Stimulated activated CD4-positive, alpha-beta T cell treated with anti-CD3 and anti-CD28 coated beads, Interleukin-1b, Interleukin-23, amount 100 ng/mL, for 1 hour (primary cell): ENCODE results near the gene CASK.
"Not testable (repeated sequence)": the region's sequence is repeated elsewhere in the genome, so short reads cannot be mapped to it uniquely, and the experiment has no call there.

ENCODE experiments used
- DNase-seq, 2 donors: peaks; one replicate each; pipeline ENCODE4 v3.0.0-alpha.2; 2020; ENCODE audit warnings: low read depth in 2 of 2

Gene CASK

DNA sequence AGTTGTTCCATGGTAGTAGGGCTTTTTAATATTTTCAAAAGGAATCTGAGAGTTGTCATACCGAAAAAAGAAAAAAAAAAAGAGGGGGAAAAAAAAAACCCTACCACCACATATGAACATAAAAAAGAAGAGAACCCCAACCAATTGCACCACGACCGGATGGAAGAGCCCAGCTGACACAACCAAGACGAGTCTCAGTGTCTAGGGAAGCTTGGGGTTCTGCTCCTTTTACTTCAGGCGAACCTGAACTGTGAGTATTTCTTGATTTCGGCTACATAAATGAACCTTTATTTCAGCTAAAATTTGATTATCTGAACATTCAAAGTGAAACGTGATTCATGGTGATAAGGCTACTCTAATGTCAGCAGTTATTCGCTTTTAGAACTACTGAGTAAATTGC lies 234.5 kb downstream of the CASK start, which contains the start of gene GPR34:
Gene GPR34, plus strand, starts transcription at position 139 of the 400 bp plus-strand sequence. CDS start 6,661 bp downstream, outside the sequence.
- no peak for DNase-seq

GRCh38 chrX:41688156-41688555 lies 235.2 kb downstream of the CASK start:
- no peak for DNase-seq

- no peak for DNase-seq
Measured at GRCh38 chrX:41686788-41687187, 236.6 kb downstream of the CASK start.

GRCh38 chrX:41684940-41685339 lies 238.4 kb downstream of the CASK start:
- no peak for DNase-seq

DNA sequence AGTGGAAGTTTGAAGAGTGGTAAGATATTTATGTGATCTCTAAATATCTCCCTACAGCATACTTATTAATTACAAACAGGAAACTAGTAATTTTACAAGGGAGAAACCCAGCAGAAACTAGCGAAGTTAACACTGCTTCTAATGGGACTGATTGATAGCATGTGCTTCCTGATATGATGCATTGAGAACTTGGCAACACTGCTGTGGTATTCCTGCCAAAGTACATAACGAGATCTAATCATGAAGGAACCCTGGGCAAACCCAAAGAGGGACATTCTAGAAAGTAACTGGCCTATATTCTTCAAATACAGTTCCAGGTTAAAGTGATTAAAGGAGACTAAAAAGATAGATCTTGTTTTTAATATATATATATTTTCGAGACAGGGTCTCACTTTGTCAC lies 239.2 kb downstream of the CASK start:
- DNase-seq: no peak

DNA sequence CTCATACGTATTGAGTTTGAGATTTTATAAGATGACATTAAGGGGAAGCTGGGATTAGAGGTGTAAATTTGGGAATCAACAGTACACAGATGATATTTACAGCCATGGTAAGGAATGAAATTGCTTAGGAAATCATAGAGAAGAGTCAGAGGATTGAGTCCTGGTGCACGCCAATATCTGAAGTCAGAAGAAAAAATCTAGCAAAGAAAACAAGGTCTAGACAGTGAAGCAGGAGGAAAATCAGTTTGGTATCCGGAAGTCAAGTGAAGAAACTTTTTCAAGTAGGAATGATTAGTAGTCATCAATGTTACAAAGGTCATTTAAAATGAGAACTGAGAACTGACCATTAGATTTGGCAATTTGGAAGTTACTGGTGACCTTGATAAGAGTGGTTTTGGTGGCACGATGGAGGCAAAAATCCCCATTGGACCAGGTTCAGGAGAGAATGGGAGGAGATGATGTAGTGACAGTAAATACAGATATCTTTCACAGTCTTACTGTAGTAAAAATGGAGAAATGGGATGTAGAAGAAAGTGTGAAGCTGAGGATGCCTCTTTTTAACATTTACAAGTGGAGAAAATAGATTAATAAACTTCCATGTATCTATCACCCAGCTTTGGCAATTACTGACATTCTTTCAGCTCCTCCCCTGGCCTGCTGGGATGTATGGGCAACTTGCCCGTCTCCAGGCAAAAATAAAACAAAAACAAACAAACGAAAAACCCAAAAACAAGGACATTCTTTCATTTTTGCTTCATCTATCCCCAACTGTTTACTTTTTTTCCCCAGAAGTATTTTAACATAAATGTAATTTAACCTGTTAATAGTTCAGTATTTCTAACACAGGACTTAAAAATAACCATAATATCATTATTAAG lies 245.9 kb downstream of the CASK start:
- no peak for DNase-seq

DNA sequence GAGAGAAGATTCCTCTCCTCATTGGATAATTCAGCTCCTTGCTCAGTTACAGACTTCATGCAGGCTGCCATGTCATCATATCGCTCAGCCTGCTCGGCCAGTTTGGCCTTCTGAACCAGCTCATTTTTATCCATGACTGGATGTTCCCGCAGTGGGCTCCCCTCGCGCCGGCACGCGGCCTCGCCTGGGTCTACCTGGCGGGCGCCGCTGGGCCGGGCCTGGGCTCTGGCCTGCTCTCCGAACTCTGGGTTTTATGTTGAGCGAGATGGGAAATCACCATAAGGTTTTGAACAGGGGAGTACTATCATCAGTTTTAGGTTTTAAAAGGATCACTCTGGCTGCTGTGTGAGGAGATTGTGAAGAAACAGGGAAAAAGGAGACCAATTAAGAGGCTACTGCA lies 247.0 kb downstream of the CASK start:
- DNase-seq: not testable (repeated sequence)

DNA sequence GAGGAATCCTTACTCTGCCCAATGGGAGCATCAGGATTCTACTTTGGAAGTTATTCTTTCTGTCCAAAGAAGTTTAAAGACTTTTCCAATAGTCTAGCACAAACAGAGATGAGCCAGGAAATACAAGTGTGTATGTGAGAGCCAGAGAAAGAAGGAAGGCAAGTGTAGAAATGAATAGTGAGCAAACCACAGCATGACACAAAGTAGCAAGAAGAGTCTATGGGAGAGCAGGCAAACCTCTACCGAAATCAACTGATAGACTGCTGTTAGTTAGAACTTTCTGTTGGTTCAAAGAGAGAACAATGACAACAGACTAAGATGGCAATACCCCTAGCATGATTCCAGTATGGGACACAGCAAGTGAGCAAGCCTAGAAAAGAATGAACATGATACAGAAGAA lies 250.7 kb downstream of the CASK start:
- DNase-seq: no peak

DNA sequence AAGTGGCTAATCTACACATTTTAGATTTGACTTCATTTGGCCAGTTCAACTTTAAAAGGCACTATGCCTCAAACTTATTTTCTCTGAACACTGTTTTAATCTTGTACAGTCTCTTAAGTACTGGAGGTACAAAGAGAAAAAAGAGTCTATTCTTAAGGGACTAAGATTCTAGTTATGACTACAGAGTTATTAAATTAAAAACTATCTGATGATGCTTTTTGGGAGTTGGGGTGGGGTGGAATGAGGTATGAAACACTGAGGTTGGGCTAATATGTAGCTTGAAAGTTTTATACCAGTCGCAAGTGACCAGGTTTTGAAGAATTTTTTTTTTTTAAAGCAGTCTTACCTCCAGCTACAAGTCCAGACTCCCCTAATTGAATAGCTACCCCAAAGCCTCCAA lies 252.3 kb downstream of the CASK start:
- no peak for DNase-seq

DNA sequence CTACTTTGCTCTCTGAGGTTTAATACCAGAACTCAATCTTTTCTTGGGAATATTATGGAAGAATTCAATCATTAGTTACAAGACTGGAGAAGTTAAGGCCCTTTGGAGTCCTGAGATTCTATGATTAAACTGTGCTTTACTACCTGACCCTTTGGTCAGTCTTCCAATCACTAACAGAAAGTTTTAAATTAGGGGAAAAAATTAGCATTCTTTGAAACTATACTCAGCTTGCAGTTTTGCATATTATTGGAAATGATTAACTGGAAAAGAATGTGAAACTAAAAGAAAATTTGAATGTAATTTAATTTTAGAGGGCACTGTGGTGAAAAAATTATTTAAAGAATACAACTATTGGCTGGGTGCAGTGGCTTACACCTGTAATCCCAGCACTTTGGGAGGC lies 253.2 kb downstream of the CASK start:
- DNase-seq: no peak

DNA sequence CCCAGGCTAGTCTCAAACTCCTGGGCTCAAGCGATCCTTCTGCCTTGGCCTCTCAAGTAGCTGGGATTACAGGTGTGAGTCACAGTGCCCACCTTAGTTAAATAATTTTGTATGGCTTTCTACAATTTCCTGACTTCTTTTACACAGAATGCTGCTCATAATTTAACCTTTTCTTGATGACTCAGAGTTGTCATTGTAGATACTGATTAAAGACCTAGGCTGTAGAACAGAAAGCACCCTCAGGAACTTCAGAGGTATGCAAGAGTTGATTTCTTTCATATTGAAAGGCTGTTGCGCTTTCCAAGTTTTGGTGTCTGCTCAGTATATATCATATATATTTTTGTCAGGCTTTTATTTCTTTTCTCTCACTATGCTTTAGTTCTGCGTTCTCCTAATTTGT lies 255.7 kb downstream of the CASK start:
- no peak for DNase-seq

- no peak for DNase-seq
Measured at GRCh38 chrX:41666251-41666650, 257.1 kb downstream of the CASK start.

- DNase-seq: no peak
Measured at GRCh38 chrX:41665686-41666085, 257.7 kb downstream of the CASK start.

- no peak for DNase-seq
Measured at GRCh38 chrX:41664908-41665307, 258.4 kb downstream of the CASK start.

DNA sequence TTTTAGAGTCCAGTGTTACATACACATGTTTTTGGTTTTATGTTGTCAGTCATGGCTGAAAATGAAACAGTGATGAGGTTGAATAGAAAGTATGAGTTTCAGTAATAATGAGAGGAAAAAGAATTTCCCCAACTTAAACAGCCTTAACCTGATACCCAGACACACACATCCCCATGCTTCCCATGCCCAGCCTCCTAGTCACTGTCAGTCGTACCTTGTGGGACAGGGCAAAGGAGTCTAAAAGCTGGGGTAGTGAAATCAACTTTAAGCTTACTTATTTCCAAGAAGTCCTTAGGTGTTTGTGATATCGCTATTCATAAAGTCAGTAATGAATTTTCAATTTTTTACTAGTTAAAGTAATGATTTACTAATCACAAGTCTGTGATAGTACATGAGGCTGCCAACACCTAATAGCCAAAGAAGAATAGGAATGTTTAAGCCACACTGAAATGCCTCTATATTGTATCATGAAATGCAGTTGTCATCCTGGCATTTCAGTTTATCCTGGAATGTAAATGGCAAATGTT lies 258.9 kb downstream of the CASK start:
- no peak for DNase-seq

GRCh38 chrX:41661366-41662095 lies 261.8 kb downstream of the CASK start:
- DNase-seq: no peak

DNA sequence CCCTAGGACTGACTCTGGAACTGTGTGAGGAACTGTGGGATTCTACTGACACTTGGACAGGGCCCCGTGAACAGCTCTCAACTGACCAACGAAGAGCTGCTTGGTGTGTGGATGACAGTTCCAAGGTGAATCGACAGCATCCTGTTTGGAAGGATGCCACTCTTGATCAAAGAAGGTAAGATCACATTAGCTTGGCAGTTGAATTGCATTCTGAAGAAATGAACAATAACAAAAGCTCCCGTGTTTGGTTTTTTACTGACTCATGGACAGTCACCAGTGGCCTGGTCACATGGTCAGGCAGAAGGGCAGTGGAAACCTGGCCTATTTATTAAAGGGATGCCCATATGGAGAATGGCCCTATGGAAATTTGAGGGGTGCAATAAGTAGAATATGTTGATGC lies 267.7 kb downstream of the CASK start:
- no peak for DNase-seq

DNA sequence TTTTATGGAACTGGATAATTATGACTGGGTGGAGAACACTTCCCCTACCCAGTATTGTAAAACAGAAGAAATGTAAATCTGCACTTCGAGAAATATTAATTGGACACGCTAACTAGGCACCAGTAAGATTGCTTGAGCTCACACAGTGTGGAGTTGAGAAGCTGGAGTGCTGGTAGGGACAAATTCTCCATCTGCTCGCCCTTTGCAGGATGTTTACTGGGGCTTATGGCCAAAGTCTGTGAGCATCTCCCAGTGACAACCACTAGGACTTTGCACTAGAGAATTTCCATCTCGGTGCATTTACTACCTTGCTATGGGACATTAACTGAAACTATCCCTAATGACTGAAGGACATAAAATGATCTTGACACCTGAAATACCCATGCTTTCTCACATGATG lies 268.3 kb downstream of the CASK start:
- DNase-seq: no peak

DNA sequence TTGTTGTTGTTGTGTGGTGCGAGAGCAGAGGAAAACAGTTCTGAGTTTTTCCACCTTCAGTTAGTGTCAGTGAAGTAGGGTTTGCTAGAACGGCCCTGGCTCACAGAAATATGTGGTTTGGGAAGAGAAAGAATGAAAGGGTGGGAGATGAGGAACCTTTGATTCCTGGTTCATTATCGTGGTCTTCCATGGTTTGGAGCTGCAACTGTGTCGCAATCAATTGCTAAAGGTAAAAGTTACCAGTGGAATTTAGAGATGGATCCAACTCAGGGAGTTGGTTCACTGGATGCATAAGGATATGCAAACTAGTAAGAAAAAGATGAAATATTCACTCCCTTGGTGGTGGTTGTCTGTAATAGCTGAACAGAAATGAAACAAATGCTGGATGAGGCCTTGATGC lies 270.2 kb downstream of the CASK start:
- DNase-seq: no peak

DNA sequence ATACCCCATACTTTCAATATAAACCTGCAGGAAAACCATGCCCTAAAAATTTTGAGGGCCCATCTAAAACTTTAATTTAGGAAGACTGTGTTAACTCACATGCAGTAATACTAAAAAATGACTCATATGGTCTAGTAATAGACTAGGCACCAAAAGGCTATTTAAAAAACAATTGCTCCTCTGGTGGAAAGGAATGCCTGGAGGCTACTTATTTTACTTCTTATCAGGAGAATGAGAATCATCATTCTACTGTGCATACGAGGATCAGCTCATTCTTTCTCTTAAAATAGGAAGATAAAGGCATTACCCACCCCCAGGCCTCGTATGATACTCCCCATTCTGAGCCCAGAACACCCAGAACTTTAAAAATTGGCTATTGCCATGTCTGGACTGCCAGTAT lies 277.2 kb downstream of the CASK start:
- not testable (repeated sequence) for DNase-seq

GRCh38 chrX:41634284-41634683 lies 289.1 kb downstream of the CASK start:
- DNase-seq: no peak

DNA sequence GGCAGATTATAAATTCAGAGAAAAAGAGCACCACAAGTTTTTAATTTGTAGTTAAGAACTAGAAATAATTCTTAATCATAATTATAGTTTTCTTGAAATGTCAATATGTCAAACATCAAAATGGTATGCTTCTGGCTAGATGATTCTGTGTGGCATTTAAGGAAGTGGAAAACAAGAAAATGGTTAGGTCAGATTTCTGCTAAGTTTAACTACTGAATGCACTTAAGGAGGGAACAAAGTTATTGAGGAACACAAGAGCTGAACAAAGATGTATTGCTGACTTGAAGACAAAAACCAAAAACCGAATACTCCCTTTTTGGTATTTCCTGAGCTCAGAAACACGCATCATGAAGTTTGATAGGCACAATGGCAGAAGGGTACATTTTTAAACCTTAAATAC lies 293.3 kb downstream of the CASK start:
- DNase-seq: no peak

DNA sequence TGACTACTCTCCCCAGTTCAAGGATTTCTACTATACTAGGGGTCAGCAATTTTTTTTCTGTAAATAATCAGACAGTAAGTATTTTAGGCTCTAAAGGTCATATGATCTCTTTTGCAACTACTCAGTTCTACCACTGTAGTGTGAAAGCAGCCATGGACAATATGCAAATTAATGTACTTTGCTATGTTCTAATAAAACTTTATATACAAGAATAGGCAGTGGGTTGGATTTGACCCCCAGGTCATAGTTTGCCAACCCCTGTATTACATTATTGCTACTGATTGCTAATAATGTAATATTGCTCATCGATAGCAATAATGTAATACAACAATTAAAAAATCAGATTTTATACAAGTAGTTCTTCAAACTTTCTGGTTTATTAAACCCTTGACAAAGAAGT lies 293.8 kb downstream of the CASK start:
- no peak for DNase-seq
